AG04450 (cell line): ENCODE measurements around the gene TAS1R3. TPM values are rescaled to one million over a fixed set of nuclear protein-coding genes. Genes with fewer than 3 reads are reported as not detected.

Experiments
- CTCF ChIA-PET: fragments of 300-600, 350-600 bp; formaldehyde crosslinking; extraction: SDS; loops from one replicate; lab custom pipeline; 2022; ENCODE audit warnings: antibody characterized with exemption, inconsistent platforms; lab: Charles Lee
- POLR2A ChIA-PET: fragments of 350-600 bp; formaldehyde crosslinking; extraction: SDS; loops from one replicate; lab custom pipeline; 2021; ENCODE audit warnings: antibody characterized with exemption, inconsistent platforms; lab: Yijun Ruan, JAX
- DNase-seq: peaks from one replicate; pipeline ENCODE4 v3.0.0-alpha.2; 2011; ENCODE audit warnings: low read depth, low spot score
- H3K27ac ChIP-seq: one replicate; pipeline ENCODE4 v1.5.1; 2012; ENCODE audit warnings: low read depth, low read length, control low read depth
- H3K27me3 ChIP-seq: one replicate; pipeline ENCODE4 v1.6.0; 2012; ENCODE audit warnings: low read length; ENCODE audit not compliant: control insufficient read depth, insufficient read depth
- H3K4me3 ChIP-seq: 2 replicates; pipeline ENCODE4 v1.5.1; 2011; ENCODE audit warnings: mild to moderate bottlenecking, low read depth, low read length, control low read depth
- H3K9me3 ChIP-seq: 2 replicates; pipeline ENCODE4 v1.5.1; 2012; ENCODE audit warnings: low read length; ENCODE audit not compliant: control insufficient read depth, insufficient read depth
- polyA plus RNA-seq: library from polyadenylated mRNA; depleted of rRNA; stranded (reverse); fragments of >200 nt; gene quantifications from 2 replicates; pipeline ENCODE4 v1.2.3, GENCODE V29; 2011
- TF ChIP-seq, protein P1 (sequence below): IDR thresholded peaks from 2 replicates; pipeline ENCODE4 v1.5.1; 2011; ENCODE audit warnings: low read depth, low read length, control low read depth, inconsistent platforms

TAS1R3 gene
- polyA plus RNA-seq, 1 experiment: 0.10 TPM

GRCh38 chr1:1346501-1346890 lies 15.4 kb downstream of the TAS1R3 start:
- TF ChIP-seq, protein P1, sequence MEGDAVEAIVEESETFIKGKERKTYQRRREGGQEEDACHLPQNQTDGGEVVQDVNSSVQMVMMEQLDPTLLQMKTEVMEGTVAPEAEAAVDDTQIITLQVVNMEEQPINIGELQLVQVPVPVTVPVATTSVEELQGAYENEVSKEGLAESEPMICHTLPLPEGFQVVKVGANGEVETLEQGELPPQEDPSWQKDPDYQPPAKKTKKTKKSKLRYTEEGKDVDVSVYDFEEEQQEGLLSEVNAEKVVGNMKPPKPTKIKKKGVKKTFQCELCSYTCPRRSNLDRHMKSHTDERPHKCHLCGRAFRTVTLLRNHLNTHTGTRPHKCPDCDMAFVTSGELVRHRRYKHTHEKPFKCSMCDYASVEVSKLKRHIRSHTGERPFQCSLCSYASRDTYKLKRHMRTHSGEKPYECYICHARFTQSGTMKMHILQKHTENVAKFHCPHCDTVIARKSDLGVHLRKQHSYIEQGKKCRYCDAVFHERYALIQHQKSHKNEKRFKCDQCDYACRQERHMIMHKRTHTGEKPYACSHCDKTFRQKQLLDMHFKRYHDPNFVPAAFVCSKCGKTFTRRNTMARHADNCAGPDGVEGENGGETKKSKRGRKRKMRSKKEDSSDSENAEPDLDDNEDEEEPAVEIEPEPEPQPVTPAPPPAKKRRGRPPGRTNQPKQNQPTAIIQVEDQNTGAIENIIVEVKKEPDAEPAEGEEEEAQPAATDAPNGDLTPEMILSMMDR: no peak
- ChIA-PET POLR2A (interaction anchor here (1.7 to 1.9 kb wide), 2 partner anchors 12 to 29 kb away, joined by 7 to 12 read pairs; partner anchors contain the start of genes AURKAIP1 and MXRA8), CTCF (no interaction called here)
- Histone ChIP-seq H3K27ac (peak overlapping the region; percentile 11), H3K9me3 (no peaks in the 10 kb centered on the region; the same call in 1 of the 2 replicates), H3K4me3 (peak overlapping the region; percentile 20; the same call in 1 of the 2 replicates), H3K27me3 (no peaks in the 10 kb centered on the region)
- DNase-seq: no peak

GRCh38 chr1:1347026-1347595 lies 16.0 kb downstream of the TAS1R3 start:
- TF ChIP-seq, protein P1: no peak
- Histone ChIP-seq H3K4me3 (peak overlapping the region; percentile 74), H3K27me3 (no peaks in the 10 kb centered on the region), H3K9me3 (no peaks in the 10 kb centered on the region; the same call in 1 of the 2 replicates), H3K27ac (no peak overlapping the region)
- POLR2A ChIA-PET: interaction anchor here (1.7 to 1.9 kb wide), 2 partner anchors 11 to 28 kb away, joined by 7 to 12 read pairs; partner anchors contain the start of genes AURKAIP1 and MXRA8
- DNase-seq: no peak
- CTCF ChIA-PET: interaction anchor here (1.2 kb wide), 1 partner anchor 25 kb away, joined by 3 read pairs; no protein-coding TSS in a partner anchor

DNA sequence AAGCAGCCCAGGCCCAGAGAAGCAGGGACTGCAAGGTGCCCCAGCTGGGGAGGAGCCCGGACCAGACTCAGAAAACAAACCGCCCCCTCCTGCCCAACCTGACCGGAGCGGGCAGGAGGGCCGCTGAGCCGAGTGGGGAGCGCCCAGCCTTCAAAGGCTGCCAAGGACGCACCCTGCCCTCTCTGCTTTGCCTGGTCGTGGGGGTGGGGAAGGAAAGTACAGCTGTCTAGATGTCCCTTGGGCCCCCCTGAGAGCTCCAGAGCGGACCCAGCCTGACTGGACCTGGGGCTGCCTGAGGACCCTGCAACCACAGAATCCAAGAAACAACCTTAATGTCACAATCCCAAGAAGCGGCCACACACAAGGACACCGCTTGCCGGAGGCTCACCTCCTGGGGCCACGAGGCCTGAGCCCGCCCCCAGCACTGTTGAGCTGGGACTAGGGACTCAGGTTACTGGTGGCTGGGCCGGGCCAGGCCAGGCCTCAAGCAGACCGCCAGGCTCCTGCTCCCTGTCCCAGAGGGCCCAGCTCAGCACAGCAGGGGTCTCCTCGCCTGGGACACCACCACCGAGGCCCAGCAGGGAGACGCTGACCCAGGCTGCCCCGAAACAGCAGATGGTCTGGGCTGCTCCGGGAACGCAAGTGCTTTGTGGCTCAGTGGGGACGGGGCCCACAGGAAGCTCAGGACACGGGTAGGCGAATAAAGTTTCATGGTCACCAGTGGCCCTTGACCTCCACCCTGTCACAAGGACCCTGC lies 16.8 kb downstream of the TAS1R3 start:
- POLR2A ChIA-PET: interaction anchor here (1.7 to 1.9 kb wide), 2 partner anchors 10 to 27 kb away, joined by 7 to 12 read pairs; partner anchors contain the start of genes AURKAIP1 and MXRA8
- Histone ChIP-seq H3K4me3 (peak overlapping the region; percentile 74), H3K9me3 (no peaks in the 10 kb centered on the region; the same call in 1 of the 2 replicates), H3K27me3 (no peaks in the 10 kb centered on the region), H3K27ac (peak overlapping the region; percentile 2)
- no peak for DNase-seq
- CTCF ChIA-PET: interaction anchor here (0.8 to 1.2 kb wide), 4 partner anchors 13 to 226 kb away, joined by 3 to 6 read pairs (median 3); no protein-coding TSS in a partner anchor
- TF ChIP-seq, protein P1: no peak

- H3K27ac ChIP-seq: no peak overlapping the region
- TF ChIP-seq, protein P1: no peak
- no peaks in the 10 kb centered on the region for H3K27me3 ChIP-seq
- H3K9me3 ChIP-seq: no peaks in the 10 kb centered on the region; the same call in 1 of the 2 replicates
- H3K4me3 ChIP-seq: peak overlapping the region; percentile 74
- ChIA-PET CTCF (interaction anchor here (0.8 to 1.2 kb wide), 4 partner anchors 14 to 227 kb away, joined by 3 to 6 read pairs (median 3); no protein-coding TSS in a partner anchor), POLR2A (interaction anchor here (0.6 to 1.9 kb wide), 3 partner anchors 9 to 405 kb away, joined by 7 to 12 read pairs (median 9); partner anchors contain the start of genes AURKAIP1 and MXRA8)
- DNase-seq: no peak
These were observed 17.6 kb downstream of the TAS1R3 start for GRCh38 chr1:1348420-1349255.
